SK-N-DZ (cell line): ENCODE measurements around the gene MYO16.
"Not testable (repeated sequence)": the region's sequence is repeated elsewhere in the genome, so short reads cannot be mapped to it uniquely, and the experiment has no call there.

Experiments used
- DNase-seq: peaks from one replicate; pipeline ENCODE4 v3.0.0-alpha.2; 2015; ENCODE audit warnings: low spot score

MYO16 gene

GRCh38 chr13:108742701-108743451 is 113.5 kb downstream of the MYO16 start:
- DNase-seq: no peak

- DNase-seq: no peak
These were observed 114.1 kb downstream of the MYO16 start for GRCh38 chr13:108743522-108743921.

GRCh38 chr13:108747843-108748242 is 118.4 kb downstream of the MYO16 start:
- no peak for DNase-seq

- no peak for DNase-seq
These were observed 122.9 kb downstream of the MYO16 start for GRCh38 chr13:108752276-108752675.

- peak; percentile 13 for DNase-seq
These were observed 125.7 kb downstream of the MYO16 start for GRCh38 chr13:108755083-108755482.

GRCh38 chr13:108760129-108760528 is 130.7 kb downstream of the MYO16 start:
- DNase-seq: no peak

GRCh38 chr13:108760541-108760940 is 131.1 kb downstream of the MYO16 start:
- DNase-seq: no peak

- no peak for DNase-seq
These were observed 138.6 kb downstream of the MYO16 start for GRCh38 chr13:108768035-108768434.

- DNase-seq: no peak
These were observed 140.0 kb downstream of the MYO16 start for GRCh38 chr13:108769213-108770070.

GRCh38 chr13:108775597-108775996 is 146.2 kb downstream of the MYO16 start:
- no peak for DNase-seq

- no peak for DNase-seq
These were observed 147.2 kb downstream of the MYO16 start for GRCh38 chr13:108776650-108777049.

GRCh38 chr13:108777421-108778420 is 148.3 kb downstream of the MYO16 start:
- no peak for DNase-seq

- DNase-seq: no peak
These were observed 149.9 kb downstream of the MYO16 start for GRCh38 chr13:108779308-108779707.

GRCh38 chr13:108780706-108781105 is 151.3 kb downstream of the MYO16 start:
- DNase-seq: no peak

GRCh38 chr13:108781312-108781711 is 151.9 kb downstream of the MYO16 start:
- no peak for DNase-seq

- not testable (repeated sequence) for DNase-seq
These were observed 153.1 kb downstream of the MYO16 start for GRCh38 chr13:108782480-108782879.

- peak; percentile 59 for DNase-seq
These were observed 156.4 kb downstream of the MYO16 start for GRCh38 chr13:108785844-108786243.

- peak; percentile 84 for DNase-seq
These were observed 157.2 kb downstream of the MYO16 start for GRCh38 chr13:108786456-108787200.

- peak; percentile 99 for DNase-seq
These were observed 158.4 kb downstream of the MYO16 start for GRCh38 chr13:108787700-108788414.

GRCh38 chr13:108789476-108789875 is 160.1 kb downstream of the MYO16 start:
- no peak for DNase-seq
